Activated naive CD8-positive, alpha-beta T cell treated with anti-CD3 and anti-CD28 coated beads, Interleukin-2, amount 10 ng/mL, durations not matched to agents 7 days and 5 days (primary cell): ENCODE results near the gene C19orf67. TPM values are rescaled to one million over a fixed set of nuclear protein-coding genes. Genes with fewer than 3 reads are reported as not detected.

ENCODE experiments used
- ATAC-seq: fragments of 150-1000 bp; cut with Tn5 transposase; one replicate; pipeline ENCODE4 v1.10.0; 2021; ENCODE audit warnings: low read depth, moderate library complexity
- POLR2A ChIA-PET: fragments of 350-600 bp; sonication (Branson Sonifier 250); formaldehyde crosslinking; loops from one replicate; lab custom pipeline; 2021; ENCODE audit warnings: antibody characterized with exemption; lab: Charles Lee
- DNase-seq: peaks from one replicate; pipeline ENCODE4 v3.0.0; 2021
- H3K27ac Mint-ChIP-seq: one replicate; pipeline ENCODE4 v1.8.0; 2022; ENCODE audit warnings: mild to moderate bottlenecking, mixed read lengths
- H3K27me3 Mint-ChIP-seq: one replicate; pipeline ENCODE4 v1.8.0; 2022; ENCODE audit warnings: mild to moderate bottlenecking, moderate library complexity, mixed read lengths
- H3K36me3 Mint-ChIP-seq: one replicate; pipeline ENCODE4 v1.8.0; 2021; ENCODE audit warnings: mild to moderate bottlenecking, mixed read lengths
- H3K4me1 Mint-ChIP-seq: one replicate; pipeline ENCODE4 v1.8.0; 2021; ENCODE audit warnings: mixed read lengths
- H3K4me3 Mint-ChIP-seq: one replicate; pipeline ENCODE4 v1.8.0; 2022; ENCODE audit warnings: mild to moderate bottlenecking, moderate library complexity, mixed read lengths
- H3K9me3 Mint-ChIP-seq: one replicate; pipeline ENCODE4 v1.8.0; 2021; ENCODE audit warnings: mixed read lengths
- total RNA-seq, 2 experiments: library from RNA; stranded (reverse); gene quantifications; one replicate each; pipeline ENCODE4 v1.2.3, GENCODE V29; 2021

C19orf67 gene
- total RNA-seq, 2 experiments from 2014 or later, result not detected

GRCh38 chr19:14116525-14116917 lies 30.9 kb upstream of the C19orf67 start:
- POLR2A ChIA-PET, result interaction anchor here (0.5 to 6.4 kb wide), 6 partner anchors 10 to 321 kb away, joined by 3 to 47 read pairs (median 5); partner anchors contain the start of gene ASF1B
- Mint-ChIP-seq H3K36me3 (peaks cover 2% of the 10 kb centered on the region), H3K27me3 (no peaks in the 10 kb centered on the region), H3K9me3 (no peaks in the 10 kb centered on the region), H3K4me1 (peaks cover 48% of the 10 kb centered on the region), H3K4me3 (peak overlapping the region; percentile 98), H3K27ac (peak overlapping the region; percentile 78)
- DNase-seq, result no peak
- no peak for ATAC-seq

GRCh38 chr19:14115756-14116155 lies 30.2 kb upstream of the C19orf67 start:
- Mint-ChIP-seq H3K4me3 (peak overlapping the region; percentile 98), H3K9me3 (no peaks in the 10 kb centered on the region), H3K27me3 (no peaks in the 10 kb centered on the region), H3K27ac (no peak overlapping the region), H3K4me1 (peaks cover 49% of the 10 kb centered on the region), H3K36me3 (peaks cover 2% of the 10 kb centered on the region)
- POLR2A ChIA-PET, result interaction anchor here (0.9 to 6.4 kb wide), 3 partner anchors 16 to 34 kb away, joined by 3 to 47 read pairs (median 16); partner anchors contain the start of gene ASF1B
- ATAC-seq (no peak), DNase-seq (no peak)

DNA sequence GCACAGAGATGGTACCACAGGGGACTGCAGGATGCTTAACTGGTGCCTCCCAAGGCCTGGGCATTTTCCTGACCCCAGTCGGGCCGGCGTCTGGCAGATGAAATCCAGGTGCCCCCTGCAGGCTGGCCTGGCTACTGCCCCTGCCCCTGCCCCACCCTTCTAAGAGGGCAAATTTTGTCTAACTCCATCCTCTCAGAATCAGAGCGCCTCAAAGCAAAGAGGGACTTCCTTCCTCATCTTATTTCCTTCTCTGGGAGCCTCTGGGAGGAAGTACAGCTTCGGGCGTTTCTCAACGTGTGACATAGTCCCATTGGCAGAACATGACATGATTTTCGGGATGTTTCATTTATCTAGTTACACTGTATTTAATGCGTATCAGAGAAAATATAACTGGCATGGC lies 29.3 kb upstream of the C19orf67 start:
- Mint-ChIP-seq H3K4me3 (peak overlapping the region; percentile 16), H3K4me1 (peaks cover 49% of the 10 kb centered on the region), H3K27ac (no peak overlapping the region), H3K27me3 (no peaks in the 10 kb centered on the region), H3K9me3 (no peaks in the 10 kb centered on the region), H3K36me3 (no peaks in the 10 kb centered on the region)
- DNase-seq (peak; percentile 69), ATAC-seq (no peak)
- POLR2A ChIA-PET, result interaction anchor here (0.6 to 6.4 kb wide), 3 partner anchors 9 to 33 kb away, joined by 6 to 47 read pairs (median 16); partner anchors contain the start of gene ASF1B

DNA sequence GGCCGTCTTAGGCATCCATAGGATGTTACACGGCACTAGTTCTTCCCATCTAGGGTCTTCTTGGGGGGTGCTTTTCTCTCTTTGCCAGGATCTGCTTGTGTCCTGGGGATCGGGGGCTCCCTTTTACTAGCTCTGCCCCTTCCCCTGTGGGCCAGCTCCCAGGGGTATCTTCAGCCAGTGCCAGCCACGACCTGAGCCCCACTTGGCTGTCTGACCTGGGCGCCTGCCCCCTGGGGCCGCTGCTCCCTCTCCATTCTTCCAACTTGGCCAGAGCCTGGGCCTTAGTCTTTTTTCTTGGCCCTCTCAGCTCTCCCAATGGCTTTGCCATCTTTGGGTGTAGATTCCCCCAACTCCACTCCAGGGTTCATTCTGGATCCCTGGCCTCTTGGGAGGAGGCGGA lies 28.9 kb upstream of the C19orf67 start:
- POLR2A ChIA-PET, result interaction anchor here (0.6 to 6.4 kb wide), 4 partner anchors 9 to 34 kb away, joined by 3 to 47 read pairs (median 4); partner anchors contain the start of gene ASF1B
- H3K27ac Mint-ChIP-seq, result no peak overlapping the region
- no peak for ATAC-seq
- no peak overlapping the region for H3K4me3 Mint-ChIP-seq
- H3K27me3 Mint-ChIP-seq, result no peaks in the 10 kb centered on the region
- H3K36me3 Mint-ChIP-seq, result no peaks in the 10 kb centered on the region
- H3K4me1 Mint-ChIP-seq, result peaks cover 46% of the 10 kb centered on the region
- DNase-seq, result no peak
- no peaks in the 10 kb centered on the region for H3K9me3 Mint-ChIP-seq

DNA sequence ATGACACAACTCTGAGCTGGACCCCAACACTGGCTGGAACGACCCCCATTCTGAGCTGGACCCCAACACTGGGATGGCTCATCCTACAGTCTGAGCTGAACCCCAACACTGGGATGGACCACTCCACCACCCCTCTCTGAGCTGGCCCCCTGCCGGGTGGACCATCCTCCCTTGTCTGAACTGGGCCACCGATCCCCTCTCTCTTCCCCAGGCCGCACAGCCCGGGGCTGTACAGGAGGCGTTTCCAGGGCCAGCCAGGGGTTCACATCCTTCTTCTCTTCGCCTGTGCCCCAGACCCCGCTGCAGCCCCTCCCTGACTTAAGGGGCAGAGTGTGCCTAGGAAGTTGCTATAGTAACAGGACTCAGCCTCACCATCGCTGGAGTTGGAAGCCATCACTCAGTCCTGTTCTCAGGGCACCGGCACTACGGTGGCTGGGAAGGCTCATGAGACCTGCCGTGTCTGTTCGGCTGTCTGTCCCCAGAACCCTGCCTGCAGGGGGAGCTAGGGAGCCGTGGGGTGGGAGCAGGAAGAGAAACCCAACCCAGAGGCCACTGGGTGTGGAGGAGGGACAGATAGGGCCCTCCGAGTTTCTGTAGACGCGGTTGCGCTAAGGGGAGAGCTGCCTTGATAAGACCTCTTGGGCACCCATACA lies 28.3 kb upstream of the C19orf67 start:
- Mint-ChIP-seq H3K4me3 (no peak overlapping the region), H3K27me3 (no peaks in the 10 kb centered on the region), H3K27ac (peak overlapping the region; percentile 61), H3K36me3 (no peaks in the 10 kb centered on the region), H3K9me3 (no peaks in the 10 kb centered on the region), H3K4me1 (peaks cover 42% of the 10 kb centered on the region)
- DNase-seq (peak; percentile 69), ATAC-seq (no peak)
- POLR2A ChIA-PET, result interaction anchor here (0.6 to 6.4 kb wide), 3 partner anchors 14 to 33 kb away, joined by 3 to 47 read pairs (median 3); partner anchors contain the start of gene ASF1B

- H3K27ac Mint-ChIP-seq, result peak overlapping the region; percentile 34
- H3K27me3 Mint-ChIP-seq, result no peaks in the 10 kb centered on the region
- POLR2A ChIA-PET, result interaction anchor here (1.4 kb wide), 1 partner anchor 9 kb away, joined by 3 read pairs; no protein-coding TSS in a partner anchor
- H3K4me3 Mint-ChIP-seq, result peak overlapping the region; percentile 25
- H3K36me3 Mint-ChIP-seq, result no peaks in the 10 kb centered on the region
- ATAC-seq (no peak), DNase-seq (no peak)
- H3K9me3 Mint-ChIP-seq, result no peaks in the 10 kb centered on the region
- H3K4me1 Mint-ChIP-seq, result peaks cover 37% of the 10 kb centered on the region
These were observed 27.3 kb upstream of the C19orf67 start for GRCh38 chr19:14112809-14113385.

DNA sequence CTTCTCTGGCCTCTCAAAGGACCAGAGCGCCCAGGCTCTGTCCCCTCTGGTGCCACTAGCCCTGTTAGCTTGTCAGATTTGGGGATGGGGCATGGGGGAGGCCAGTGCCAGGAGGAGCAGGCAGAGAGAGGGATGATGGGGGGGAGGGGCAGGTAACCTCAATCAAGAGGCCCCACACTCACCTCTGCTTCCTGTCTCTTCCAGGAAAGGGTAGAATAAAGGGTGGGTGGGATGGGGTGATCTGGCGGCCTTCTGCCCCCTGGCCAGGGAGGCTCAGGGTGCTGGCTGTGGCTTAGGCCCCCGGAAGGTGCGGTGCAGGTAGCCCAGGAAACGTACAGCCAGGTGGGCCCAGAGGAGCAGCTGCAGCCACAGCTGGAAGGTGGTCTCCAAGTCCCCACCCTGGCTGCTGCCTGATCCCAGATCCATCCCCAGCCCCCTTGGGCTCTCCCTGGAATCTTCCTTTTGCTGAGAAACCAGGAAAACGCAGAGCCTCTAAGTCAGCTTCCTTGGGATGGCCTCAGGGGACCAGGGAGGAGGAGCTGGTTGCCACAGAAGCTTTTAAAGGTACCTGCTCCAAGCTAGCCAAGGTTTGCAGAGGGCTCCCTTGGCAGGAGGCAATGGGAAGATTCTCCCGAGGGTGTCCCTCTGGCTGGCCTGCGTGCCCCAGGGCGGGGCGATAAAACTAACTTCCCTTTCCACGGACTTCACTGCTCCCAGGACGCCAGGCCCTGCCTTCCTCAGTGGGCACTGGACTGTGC lies 26.6 kb upstream of the C19orf67 start:
- POLR2A ChIA-PET, result interaction anchor here (1.4 to 1.6 kb wide), 2 partner anchors 8 to 21 kb away, joined by 3 to 4 read pairs; no protein-coding TSS in a partner anchor
- Mint-ChIP-seq H3K36me3 (no peaks in the 10 kb centered on the region), H3K9me3 (no peaks in the 10 kb centered on the region), H3K4me3 (peak overlapping the region; percentile 19), H3K27ac (peak overlapping the region; percentile 34), H3K27me3 (no peaks in the 10 kb centered on the region), H3K4me1 (peaks cover 37% of the 10 kb centered on the region)
- DNase-seq (no peak), ATAC-seq (no peak)

DNA sequence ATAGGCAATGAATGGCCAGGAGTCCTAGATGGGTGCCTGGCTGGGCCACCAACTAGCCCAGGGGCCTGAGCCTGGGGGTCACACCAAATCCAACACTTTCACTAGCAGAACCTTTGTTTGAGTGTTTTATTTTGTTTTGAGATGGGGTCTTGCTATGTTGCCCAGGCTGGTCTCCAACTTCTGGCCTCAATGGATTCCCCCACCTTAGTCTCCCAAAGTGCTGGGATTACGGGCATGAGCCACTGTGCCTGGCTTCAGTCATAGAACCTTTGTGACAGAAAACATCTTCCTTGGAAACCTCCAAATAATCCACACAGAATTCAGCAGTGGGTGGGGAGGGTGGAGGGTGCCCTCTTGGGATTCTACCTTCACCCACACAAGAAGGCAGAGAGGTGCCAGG lies 25.9 kb upstream of the C19orf67 start:
- Mint-ChIP-seq H3K36me3 (no peaks in the 10 kb centered on the region), H3K27me3 (no peaks in the 10 kb centered on the region), H3K9me3 (no peaks in the 10 kb centered on the region), H3K27ac (peak overlapping the region; percentile 25), H3K4me3 (peak overlapping the region; percentile 25), H3K4me1 (peaks cover 34% of the 10 kb centered on the region)
- no peak for ATAC-seq
- DNase-seq, result no peak
- POLR2A ChIA-PET, result interaction anchor here (1.4 to 1.9 kb wide), 3 partner anchors 7 to 25 kb away, joined by 3 to 7 read pairs (median 4); partner anchors contain the start of gene ASF1B

DNA sequence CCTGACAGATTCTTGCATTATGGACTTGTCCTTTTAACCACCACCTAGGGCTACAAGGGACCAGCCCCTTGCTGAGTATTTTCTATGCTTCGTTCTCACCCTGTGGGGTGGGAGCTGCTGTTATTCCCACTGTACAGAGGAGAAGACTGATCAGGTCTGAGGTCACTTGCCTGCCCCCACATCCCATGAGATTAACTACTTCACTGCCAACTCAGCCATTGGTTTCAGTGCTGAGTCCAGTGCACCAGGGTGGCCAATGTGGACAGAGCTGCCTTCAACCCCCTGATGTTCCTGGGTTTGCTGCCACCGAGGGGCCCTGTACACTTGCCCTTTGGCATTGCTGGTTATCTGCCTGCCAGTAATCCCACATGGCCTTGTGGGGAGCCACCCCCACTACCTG lies 25.1 kb upstream of the C19orf67 start:
- H3K9me3 Mint-ChIP-seq, result no peaks in the 10 kb centered on the region
- ATAC-seq, result no peak
- no peaks in the 10 kb centered on the region for H3K36me3 Mint-ChIP-seq
- H3K27me3 Mint-ChIP-seq, result no peaks in the 10 kb centered on the region
- no peak overlapping the region for H3K27ac Mint-ChIP-seq
- no peak for DNase-seq
- POLR2A ChIA-PET, result interaction anchor here (1.6 to 1.9 kb wide), 2 partner anchors 19 to 26 kb away, joined by 4 to 7 read pairs; partner anchors contain the start of gene ASF1B
- peaks cover 26% of the 10 kb centered on the region for H3K4me1 Mint-ChIP-seq
- H3K4me3 Mint-ChIP-seq, result no peak overlapping the region

GRCh38 chr19:14107581-14108461 lies 22.2 kb upstream of the C19orf67 start:
- Mint-ChIP-seq H3K4me3 (no peak overlapping the region), H3K9me3 (no peaks in the 10 kb centered on the region), H3K4me1 (peaks cover 10% of the 10 kb centered on the region), H3K27ac (no peak overlapping the region), H3K27me3 (no peaks in the 10 kb centered on the region), H3K36me3 (no peaks in the 10 kb centered on the region)
- no peak for DNase-seq
- no peak for ATAC-seq
- POLR2A ChIA-PET, result interaction anchor here (1.0 kb wide), 1 partner anchor 10 kb away, joined by 3 read pairs; the partner anchor contains the start of gene PRKACA

- Mint-ChIP-seq H3K4me1 (peaks cover 4% of the 10 kb centered on the region), H3K27me3 (no peaks in the 10 kb centered on the region), H3K36me3 (no peaks in the 10 kb centered on the region), H3K9me3 (no peaks in the 10 kb centered on the region), H3K27ac (no peak overlapping the region), H3K4me3 (no peak overlapping the region)
- DNase-seq (no peak), ATAC-seq (no peak)
- POLR2A ChIA-PET, result no interaction called here
These were observed 21.3 kb upstream of the C19orf67 start for GRCh38 chr19:14106840-14107239.

DNA sequence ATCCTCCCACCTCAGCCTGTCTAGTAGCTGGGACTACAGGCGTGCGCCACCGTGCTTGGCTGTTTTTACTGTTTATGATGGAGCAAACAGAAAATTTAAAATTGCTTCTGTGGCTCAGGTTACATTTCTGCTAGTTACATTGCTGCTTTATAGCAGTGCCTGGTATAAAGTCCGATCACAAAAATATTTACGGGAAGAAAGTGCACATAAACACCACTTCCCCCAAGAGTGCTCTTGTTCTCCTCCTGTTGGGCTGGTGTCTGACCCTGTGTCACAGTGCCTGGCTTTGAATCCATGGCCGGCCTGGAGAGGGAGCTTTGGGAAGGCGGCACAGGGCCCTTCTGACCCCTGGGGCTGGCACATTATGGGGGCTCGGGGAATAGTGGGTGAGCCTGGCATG lies 20.1 kb upstream of the C19orf67 start:
- Mint-ChIP-seq H3K4me1 (no peaks in the 10 kb centered on the region), H3K36me3 (peaks cover 3% of the 10 kb centered on the region), H3K27me3 (no peaks in the 10 kb centered on the region), H3K9me3 (no peaks in the 10 kb centered on the region), H3K27ac (no peak overlapping the region), H3K4me3 (no peak overlapping the region)
- ATAC-seq, result no peak
- DNase-seq, result no peak
- POLR2A ChIA-PET, result interaction anchor here (0.9 kb wide), 1 partner anchor 30 kb away, joined by 4 read pairs; no protein-coding TSS in a partner anchor
